ENCODE results near the gene TTC29.
"Not testable (repeated sequence)": the region's sequence is repeated elsewhere in the genome, so short reads cannot be mapped to it uniquely, and the experiment has no call there.

Gene TTC29

DNA sequence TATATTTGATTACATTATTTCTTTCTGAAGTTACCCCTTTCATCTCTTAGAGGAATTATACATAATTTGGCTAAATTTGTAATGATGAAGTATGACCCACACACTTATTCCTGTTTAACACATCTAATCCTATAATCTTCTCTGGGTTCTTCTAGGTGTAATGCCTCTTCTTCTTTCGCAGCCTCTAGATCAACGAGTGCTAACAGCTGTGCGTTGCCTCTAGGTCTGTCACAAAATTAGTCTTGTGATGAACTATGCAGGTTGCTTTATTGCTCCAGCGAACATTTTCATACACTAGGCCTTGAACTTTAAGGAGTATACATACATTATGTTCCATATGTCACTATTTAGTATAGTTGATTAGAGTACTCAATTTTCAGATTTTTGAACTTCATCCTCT is 89.9 kb downstream of the TTC29 start:
- no peak for DNase-seq (ENCODE audit: low spot score)

DNA sequence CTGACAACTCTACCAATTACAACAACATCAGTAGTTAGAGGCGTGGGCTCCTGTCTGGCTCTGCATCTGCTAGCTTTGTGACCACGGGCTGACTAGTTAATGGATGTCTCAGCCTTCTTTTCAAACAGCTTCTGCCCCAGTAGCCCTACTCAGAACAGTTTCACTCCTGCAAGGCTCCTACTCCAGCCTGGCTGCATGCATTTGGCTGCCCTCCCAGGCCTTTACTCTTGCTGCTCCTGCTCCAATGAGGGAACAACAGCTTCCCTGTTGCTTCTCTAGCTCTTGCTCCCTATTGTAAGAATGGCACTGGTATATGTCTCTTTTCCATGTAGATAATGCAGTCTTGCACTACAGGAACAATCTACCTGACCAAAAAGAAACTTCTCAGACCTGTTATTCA is 93.3 kb downstream of the TTC29 start:
- DNase-seq (ENCODE audit: low spot score) = no peak

DNA sequence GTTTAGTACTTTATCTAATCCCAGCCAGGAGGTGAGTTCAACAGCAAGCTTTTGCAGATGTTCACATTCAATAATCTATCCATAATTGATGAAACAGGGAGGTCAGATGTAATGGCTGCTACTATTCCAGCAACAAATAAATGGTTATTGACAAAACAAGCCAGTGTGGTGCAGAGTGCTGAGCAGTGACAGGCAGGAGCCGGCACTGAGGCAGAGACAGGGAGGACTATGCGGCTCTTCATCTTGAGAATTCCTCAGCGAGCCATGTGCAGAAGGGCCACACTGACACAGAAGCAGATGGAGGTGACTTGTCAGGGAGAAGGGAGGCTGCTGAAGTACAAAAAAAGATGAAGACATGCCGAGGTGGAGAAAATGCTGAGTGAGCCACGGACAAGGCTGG is 98.3 kb downstream of the TTC29 start:
- DNase-seq (ENCODE audit: low spot score) = no peak

DNA sequence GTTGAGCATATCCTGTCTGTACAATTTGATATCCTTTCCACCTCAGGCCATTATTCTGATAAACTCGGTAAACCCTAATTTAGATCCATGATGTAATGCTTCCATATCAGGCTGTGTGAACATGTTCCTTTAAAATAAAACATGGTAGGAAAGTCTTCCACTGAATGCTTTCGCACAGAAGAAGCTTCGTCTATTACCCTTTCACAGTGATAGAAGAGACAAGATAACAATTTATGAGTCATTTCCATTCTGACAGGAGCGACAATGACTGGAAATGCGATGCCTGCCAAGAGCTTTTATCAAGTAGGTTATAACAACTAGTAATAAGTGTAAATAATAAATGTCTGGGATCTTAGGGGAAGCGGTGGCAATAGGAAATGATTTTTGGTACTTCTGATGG is 98.8 kb downstream of the TTC29 start:
- DNase-seq (ENCODE audit: low spot score) = no peak

DNA sequence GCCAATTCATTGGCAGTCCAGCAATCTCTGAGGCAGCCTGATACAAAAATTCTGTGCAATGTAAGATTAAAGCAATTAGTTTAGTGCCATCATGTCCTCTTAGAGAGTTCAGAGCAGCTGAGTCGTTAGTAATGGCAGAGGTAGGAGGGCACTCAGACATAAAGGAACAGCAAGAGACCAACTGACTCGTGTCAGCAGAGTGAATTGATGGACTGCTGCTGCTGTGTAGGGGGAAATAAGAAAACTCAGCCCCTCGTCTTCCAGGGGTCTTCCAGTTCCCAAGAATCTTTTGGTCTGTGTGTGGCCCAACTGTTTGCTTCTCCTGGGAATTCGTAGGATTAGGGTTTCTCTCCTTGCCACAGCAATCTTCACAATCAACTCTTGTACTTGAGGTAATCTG is 100.9 kb downstream of the TTC29 start:
- DNase-seq (ENCODE audit: low spot score) = no peak

DNA sequence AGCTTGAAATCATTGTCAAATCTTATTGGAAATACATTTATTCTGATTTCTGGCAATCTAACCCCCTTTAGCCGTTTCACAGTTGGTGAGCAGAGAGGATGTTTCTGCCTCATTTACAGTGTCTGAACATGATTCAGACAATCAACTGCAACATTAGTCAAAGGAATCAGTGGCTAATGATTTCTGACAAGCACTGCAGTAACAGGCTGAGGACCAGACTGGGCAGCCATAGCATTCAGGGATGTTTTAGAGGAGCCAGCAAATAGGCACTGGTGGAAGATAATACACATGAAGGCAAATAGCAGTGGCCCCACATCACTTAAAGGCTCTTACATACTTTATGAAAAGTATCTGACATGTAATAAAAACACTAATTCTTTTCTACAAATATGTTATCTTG is 102.8 kb downstream of the TTC29 start:
- DNase-seq (ENCODE audit: low spot score) = no peak

DNA sequence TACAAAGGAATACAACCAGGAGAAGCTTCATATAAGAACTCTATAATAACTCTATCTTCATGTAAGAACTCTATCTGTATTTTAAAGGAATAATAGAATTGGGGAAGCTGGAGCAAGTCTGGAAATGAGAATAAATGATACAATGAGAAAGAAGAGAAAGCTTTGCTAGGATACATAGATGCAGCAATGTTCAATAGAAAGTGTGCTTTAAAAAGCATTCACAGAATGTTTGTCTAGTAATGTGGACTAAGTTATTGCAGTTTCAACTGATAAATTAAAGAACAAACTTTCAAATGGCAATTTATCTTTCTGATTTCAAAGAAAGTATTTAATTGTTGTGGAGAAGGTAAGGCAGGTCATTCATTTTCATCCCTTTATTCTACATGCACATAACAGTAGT is 104.9 kb downstream of the TTC29 start:
- DNase-seq (ENCODE audit: low spot score) = no peak

DNA sequence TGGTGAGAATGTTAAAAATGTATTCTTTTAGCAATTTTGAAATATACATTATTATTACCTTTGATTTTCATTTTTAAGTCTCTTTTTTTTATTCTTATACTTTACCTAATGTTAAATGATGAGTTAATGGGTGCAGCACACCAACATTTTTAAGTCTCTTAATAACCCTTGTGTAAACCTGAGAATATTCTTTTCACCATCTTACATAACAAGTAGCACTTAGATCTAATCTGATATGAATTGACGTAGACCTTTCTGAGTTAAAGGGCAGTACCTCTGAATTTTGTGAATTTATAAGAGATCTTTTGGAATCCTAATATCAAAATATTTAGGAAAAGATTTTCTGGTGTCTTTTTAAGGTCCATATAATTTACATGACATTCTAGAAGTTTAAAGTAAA is 110.6 kb downstream of the TTC29 start:
- DNase-seq (ENCODE audit: low spot score) = no peak

DNA sequence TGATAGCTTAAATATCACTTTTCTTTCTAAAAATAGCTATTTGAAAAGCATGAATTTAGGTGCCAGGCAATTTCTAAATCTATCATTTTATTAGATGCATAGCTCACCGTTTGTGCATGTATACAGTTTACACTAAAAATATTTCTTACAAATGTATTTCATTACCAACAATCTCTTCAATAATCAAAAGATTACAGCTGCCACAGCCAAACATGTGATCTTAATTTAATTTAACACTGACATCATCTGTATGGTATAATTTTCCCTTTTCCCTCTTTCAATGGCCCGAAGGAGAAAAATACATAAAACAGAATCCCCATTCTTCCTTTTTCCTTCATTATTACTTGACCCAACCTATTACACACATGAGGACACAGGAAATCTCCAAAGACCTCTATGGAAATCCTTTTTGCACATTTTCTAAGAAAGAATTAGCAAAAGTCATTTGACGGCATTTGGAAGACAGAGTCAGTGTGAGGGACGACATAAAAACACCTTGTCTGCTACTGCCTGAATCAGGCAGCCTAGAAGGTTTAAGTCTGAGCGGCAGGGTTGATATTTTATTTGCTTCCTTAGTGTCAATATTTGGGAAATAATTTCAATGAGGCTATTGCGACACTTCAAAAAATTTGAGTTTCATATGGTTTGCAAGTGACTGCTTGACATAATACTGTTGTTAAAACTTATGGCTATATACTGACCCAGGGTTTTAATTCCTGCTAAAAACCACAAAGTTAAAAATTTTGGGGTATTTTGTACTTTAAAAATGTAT is 111.2 kb downstream of the TTC29 start:
- no peak for DNase-seq (ENCODE audit: low spot score)

DNA sequence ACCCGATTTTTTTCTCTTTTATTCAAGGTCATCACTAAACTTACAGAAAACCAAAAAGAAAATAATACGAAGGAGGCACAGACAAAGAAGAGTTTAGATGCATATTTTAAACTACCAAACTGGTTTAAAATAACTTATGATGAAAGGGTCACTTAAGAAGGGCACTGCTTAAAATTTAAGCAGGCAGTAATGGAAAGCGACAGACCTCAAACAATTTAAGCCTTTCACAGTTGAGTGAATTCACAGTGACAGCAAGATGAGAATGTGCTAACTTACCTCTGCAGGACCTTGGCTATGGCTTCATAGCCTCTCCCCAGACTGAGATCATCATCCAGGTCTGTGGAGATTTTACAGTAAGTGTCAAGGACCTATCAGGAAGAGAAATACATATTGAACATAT is 112.1 kb downstream of the TTC29 start:
- DNase-seq (ENCODE audit: low spot score) = no peak

DNA sequence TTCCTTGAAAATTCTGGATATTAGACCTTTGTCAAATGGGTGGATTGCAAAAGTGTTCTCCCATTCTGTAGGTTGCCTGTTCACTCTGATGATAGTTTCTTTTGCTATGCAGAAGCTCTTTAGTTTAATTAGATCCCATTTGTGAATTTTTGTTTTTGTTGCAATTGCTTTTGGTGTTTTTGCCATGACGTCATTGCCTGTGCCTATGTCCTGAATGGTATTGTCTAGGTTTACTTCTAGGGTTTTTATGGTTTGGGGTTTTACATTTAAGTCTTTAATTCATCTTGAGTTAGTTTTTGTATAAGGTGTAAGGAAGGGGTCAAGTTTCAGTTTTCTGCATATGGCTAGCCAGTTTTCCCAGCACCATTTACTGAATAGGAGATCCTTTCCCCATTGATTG is 122.7 kb downstream of the TTC29 start:
- not testable (repeated sequence) for DNase-seq (ENCODE audit: low spot score)

DNA sequence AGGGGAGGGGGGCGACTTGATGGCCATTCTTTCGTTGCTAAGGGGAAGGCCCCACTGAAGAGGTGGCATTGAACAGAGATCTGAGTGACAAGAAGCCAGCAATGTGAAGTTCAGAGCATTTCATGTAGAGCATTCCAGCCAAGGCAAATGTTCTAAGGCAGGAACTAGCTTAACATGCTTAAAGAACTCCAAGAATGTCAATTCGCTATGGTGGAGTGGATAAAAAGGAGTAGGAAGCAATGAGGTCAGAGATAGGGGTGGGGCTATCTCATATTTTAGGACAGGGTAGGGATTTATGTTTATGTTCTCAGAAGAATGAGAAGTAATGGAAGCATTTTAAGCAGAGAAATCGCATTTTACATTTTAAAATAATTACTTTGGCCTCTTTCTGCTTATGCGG is 130.9 kb downstream of the TTC29 start:
- no peak for DNase-seq (ENCODE audit: low spot score)

DNA sequence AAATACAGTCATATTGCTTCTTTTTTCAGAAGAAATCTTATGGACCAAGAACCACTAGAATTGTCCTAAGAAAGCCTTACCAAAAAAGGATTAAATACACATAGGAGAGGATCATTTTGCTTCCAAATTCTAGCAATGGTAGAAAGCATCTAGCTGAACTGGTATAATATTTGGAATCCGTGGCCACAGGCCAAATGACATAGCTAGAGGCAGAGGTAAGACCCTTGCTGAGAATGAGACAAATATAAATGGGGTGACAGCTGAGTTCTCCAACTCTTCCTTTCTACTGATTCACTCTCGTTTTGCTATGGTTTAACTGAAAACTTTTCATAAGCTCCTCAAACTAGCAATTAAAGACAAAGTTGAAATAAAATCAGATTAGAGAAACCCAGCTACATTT is 150.0 kb downstream of the TTC29 start:
- no peak for DNase-seq (ENCODE audit: low spot score)

DNA sequence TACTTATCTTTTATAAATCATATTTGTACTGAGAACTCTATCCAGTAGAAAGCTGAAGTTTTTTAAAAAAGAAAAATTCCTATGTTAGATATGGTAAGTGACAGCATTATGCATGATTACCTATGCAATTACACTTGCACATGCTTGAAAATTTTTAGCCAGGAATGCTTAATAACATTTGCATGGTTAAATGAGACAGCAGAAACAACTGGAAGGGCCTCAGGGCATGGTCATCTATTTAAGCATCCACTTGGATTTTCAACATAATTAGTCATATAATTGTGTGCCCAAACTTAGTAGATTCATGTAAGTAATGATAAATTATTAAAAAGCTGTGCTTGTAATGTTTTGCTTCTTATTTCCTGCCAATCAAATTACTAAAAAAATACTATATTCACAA is 151.9 kb downstream of the TTC29 start:
- DNase-seq (ENCODE audit: low spot score) = no peak

DNA sequence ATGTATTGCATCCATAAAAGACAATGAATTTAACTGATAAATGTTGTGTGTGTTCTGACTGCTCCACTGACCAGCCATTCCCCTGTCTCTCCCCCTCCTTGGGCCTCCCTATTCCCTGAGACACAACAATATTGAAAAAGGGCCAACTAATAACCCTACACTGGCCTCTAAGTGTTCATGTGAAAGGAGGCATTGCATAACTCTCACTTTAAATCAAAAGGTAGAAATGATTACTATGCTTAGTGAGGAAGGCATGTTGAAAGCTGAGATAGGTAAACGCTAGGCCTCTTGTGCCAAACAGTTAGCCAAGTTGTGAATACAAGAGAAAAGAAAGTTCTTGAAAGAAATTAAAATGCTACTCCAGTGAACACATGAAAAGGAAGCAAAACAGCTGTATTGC is 154.2 kb downstream of the TTC29 start:
- no peak for DNase-seq (ENCODE audit: low spot score)

DNA sequence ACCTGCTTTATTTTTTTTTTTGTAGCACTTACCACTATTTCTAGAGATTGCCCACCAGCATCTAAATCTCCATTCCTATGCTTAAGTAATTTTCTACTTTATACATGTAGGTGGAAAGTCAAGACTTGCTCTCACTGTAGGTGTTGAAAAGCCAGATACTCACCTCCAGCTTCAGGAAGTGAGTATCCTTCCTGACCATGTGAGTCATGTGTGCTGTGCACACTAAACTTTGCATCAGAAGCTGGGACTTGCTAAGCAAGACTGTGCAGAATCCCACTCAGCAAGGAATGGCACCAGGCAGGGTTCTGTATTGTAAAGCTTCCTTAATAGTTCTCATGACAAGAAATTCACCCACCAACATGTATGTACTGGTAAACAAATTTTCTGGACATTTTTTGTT is 155.1 kb downstream of the TTC29 start:
- no peak for DNase-seq (ENCODE audit: low spot score)

DNA sequence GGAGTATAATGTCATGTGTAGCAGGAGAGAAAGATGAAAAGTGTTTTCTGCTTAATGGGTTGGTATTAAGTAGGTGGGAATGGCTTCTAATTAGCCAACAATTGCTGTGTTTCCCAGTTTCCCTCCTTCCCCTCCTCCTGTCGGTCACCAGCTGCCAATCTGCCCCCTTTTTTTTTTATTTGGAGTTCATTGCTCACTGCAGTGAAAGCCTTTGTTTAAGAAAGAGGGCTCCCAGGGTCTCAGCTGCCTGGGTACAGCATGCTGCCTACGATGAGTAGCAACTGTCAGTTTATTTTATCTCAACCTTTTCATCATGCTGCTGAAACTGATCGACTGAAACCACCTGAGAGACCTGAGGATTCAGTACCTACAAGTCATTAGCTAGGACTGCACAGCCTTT is 157.9 kb downstream of the TTC29 start:
- DNase-seq (ENCODE audit: low spot score) = no peak

DNA sequence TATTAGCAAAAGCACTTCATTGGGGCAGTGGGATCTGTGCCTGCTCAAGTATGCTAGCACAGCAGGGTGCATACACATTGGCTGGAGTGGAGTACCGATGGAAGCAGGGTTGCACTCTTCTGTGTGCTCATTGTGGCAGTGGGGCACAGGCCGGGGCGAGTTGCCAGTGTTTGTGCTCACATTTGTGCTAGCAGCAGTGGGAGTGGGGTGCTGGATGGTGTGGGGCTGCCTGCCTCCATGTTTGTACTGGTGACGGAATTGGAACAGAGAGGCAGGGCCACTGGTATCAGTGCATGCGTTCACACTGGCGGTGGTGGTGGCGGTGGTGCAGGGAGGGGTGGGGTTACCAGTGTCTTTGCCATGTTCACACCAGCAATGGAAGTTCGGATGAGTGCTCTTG is 169.0 kb downstream of the TTC29 start:
- DNase-seq (ENCODE audit: low spot score) = no peak

DNA sequence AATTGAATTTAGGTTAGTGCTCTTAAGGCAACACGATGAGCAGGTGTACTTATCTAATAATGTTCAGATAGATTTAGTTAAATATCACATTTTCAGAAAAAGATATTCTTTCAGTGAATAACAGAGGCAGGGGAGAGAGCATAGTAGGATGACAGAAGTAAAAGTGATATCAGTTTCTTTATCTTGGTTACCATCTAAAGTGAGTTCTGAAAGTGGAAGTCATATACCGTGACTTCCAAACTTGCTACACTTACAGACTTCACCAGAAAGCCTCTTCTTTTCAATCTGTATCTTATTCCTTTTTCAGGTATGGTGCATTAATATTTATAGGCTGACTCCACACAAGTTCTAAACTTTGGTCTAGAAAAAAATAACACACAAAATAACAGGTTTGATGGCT is 182.1 kb downstream of the TTC29 start:
- DNase-seq (ENCODE audit: low spot score) = no peak

DNA sequence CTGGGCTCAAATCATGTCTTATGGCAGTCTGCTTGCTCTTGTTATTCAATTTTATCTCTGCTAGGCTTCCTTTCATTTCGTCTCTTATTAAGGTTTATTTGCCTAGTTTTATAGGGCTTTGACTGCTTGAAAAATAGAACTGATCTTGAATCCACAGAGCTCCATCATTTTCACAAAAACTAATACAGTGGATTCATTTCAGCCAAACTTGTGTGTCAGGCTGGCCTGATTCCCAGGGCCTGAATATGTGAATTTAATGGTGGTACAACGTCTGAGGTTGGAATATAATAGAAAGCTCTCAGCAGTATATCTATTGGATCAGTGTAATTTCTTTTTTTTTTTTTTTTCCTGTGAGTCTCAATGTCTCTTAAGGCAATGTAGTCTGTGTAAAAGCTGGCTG is 183.6 kb downstream of the TTC29 start:
- DNase-seq (ENCODE audit: low spot score) = no peak

DNA sequence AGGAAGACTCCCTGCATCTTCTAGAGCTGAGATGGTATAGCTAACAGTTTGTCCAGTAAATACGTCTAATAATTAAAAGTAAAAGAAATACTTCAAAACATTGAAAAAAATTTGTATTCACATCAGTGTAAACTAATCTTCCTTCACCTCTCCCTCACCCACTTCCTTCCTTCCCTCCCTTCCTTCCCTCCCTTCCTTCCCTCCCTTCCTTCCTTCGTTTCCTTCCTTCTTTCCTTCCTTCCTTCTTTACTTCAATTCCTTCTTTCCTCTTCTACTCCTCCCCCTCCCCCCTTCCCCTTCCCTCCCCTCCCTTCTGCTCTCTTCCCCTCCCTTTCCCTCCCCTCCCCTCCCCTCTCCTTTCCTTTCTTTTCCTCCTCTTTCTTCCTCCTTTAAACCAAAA is 203.2 kb downstream of the TTC29 start:
- DNase-seq (ENCODE audit: low spot score) = no peak

DNA sequence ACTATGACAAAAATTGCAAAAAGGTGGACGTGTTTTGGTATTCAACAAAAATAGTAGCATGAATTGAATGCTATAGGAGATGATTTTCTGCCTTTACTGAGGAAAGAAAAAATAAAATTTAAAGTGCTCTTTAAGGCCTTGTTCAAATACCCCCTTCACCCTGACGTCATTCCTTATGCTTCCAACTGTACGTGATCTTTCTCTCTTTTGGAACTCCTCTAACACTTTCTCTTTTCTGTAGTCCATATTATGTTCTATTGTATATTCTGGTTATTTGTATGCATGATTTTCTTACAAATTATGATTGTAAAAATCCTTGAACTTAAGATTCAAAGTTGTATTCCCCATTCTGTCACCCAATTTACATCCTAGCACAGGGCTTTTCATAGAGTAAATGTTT is 206.5 kb downstream of the TTC29 start:
- DNase-seq (ENCODE audit: low spot score) = no peak

DNA sequence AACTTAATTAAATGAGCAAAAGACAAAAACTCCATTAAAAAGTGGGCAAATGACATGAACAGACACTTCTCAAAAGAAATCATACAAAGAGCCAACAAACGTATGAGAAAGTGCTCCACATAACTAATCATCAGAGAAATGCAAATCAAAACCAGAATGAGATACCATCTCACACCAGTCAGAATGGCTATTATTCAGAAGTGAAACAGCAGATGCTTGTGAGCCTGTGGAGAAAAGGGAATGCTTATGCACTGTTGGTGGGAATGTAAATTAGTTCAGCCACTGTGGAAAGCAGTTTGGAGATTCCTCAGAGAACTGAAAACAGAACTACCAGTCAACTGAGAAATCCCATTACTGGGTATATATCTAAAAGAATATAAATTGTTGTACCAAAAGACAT is 222.1 kb downstream of the TTC29 start:
- DNase-seq (ENCODE audit: low spot score) = not testable (repeated sequence)

DNA sequence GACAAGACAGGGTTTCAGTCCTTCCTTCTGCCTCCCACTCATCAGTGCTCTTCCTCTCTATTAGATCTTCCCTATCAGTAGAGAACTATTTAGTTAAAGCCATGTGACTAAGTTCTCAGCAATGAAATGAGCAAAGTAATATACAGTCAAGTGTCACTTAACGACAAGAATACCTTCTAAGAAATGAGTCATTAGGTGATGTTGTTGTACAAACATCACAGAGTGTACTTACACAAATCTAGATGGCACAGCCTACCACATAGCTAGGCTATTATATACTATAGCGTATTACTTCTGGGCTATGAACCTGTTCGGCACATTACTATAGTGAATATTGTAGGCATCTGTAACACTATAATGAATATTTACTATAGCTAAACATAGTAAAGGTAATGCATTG is 235.7 kb downstream of the TTC29 start:
- no peak for DNase-seq (ENCODE audit: low spot score)

DNA sequence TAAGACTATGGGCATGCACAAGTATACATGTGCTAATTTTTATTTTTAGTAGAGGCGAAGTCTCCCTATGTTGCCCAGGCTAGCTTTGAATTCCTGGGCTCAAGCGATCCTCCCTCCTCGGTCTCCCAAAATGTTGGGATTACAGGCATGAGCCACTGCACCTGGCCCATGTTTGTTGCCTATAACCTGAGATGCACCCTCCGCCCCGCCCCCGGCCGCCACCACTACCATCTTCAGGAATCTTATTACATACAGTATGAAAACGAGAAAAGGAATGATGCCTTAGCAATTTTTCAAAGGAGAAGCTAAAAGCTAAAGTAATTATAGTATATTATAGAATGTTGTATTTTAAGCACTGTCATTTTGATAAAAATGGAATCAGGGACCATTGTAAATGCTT is 245.8 kb downstream of the TTC29 start:
- no peak for DNase-seq (ENCODE audit: low spot score)

Data from HuH-7 (cell line).